OCI-LY3 (cell line): ENCODE measurements around the gene CHCHD5.

ENCODE experiments used
- H2AFZ ChIP-seq: fragments of 200-600, 300-600 bp; shearing (Covaris generic); 2 replicates; pipeline ENCODE4 v1.6.0; 2014; ENCODE audit warnings: antibody characterized with exemption, low read depth, low read length
- H3K27ac ChIP-seq: fragments of 200-600, 300-600 bp; sonication (generic); 2 replicates; pipeline ENCODE4 v1.5.1; 2014; ENCODE audit warnings: mild to moderate bottlenecking, low read length, moderate library complexity, mixed read lengths
- H3K27me3 ChIP-seq: fragments of 200-600, 300-600 bp; sonication (generic); 2 replicates; pipeline ENCODE4 v1.6.1; 2014; ENCODE audit warnings: low read depth, low read length, mixed read lengths
- H3K36me3 ChIP-seq: fragments of 200-600, 300-600 bp; sonication (generic); replicated peaks from 2 replicates; pipeline ENCODE3; 2014; ENCODE audit warnings: low read depth, low read length, mixed read lengths
- H3K4me1 ChIP-seq: fragments of 300-600, 200-600 bp; sonication (generic); 2 replicates; pipeline ENCODE4 v1.6.1; 2014; ENCODE audit warnings: low read length, mixed read lengths
- H3K4me2 ChIP-seq: fragments of 200-600, 300-600 bp; sonication (generic); 2 replicates; pipeline ENCODE4 v1.6.1; 2014; ENCODE audit warnings: low read length, mixed read lengths
- H3K4me3 ChIP-seq: fragments of 300-600, 200-600 bp; sonication (generic); 2 replicates; pipeline ENCODE4 v1.5.1; 2014; ENCODE audit warnings: antibody characterized with exemption, mild to moderate bottlenecking, low read length, moderate library complexity
- H3K79me2 ChIP-seq: fragments of 300-600, 200-600 bp; shearing (Covaris generic); 2 replicates; pipeline ENCODE4 v1.6.1; 2014; ENCODE audit warnings: mild to moderate bottlenecking, low read length, mixed read lengths
- H3K9ac ChIP-seq: fragments of 300-600, 200-600 bp; shearing (Covaris generic); 2 replicates; pipeline ENCODE4 v1.6.0; 2014; ENCODE audit warnings: mild to moderate bottlenecking, low read length, moderate library complexity
- H3K9me3 ChIP-seq: fragments of 200-600, 300-600 bp; shearing (Covaris generic); 2 replicates; pipeline ENCODE4 v1.6.1; 2014; ENCODE audit warnings: low read length, mixed read lengths; ENCODE audit not compliant: insufficient read depth
- H4K20me1 ChIP-seq: fragments of 200-600, 300-600 bp; sonication (generic); 2 replicates; pipeline ENCODE4 v1.6.1; 2016; ENCODE audit warnings: low read length, mixed read lengths; ENCODE audit not compliant: insufficient read depth
- CTCF ChIP-seq: fragments of 200-600, 300-600 bp; sonication (generic); IDR thresholded peaks from 2 replicates; pipeline ENCODE4 v1.5.1; 2014; ENCODE audit warnings: antibody characterized with exemption, low read length, low read depth
- EZH2phosphoT487 ChIP-seq: fragments of 200-600 bp; shearing (Covaris generic); IDR thresholded peaks from 2 replicates; pipeline ENCODE4 v1.6.1; 2018; ENCODE audit warnings: antibody characterized with exemption, mixed run types, low read depth

The CHCHD5 gene

GRCh38 chr2:112572005-112572404 lies 12.4 kb upstream of the CHCHD5 start:
- no peak overlapping the region for H3K4me2 ChIP-seq
- peaks cover 71% of the 10 kb centered on the region for H3K36me3 ChIP-seq
- no peaks in the 10 kb centered on the region for H3K9me3 ChIP-seq
- H2AFZ ChIP-seq, result no peak overlapping the region
- H3K79me2 ChIP-seq, result peaks cover 21% of the 10 kb centered on the region
- H3K4me1 ChIP-seq, result no peaks in the 10 kb centered on the region
- TF ChIP-seq EZH2phosphoT487 (no peak), CTCF (no peak)
- H3K27ac ChIP-seq, result no peak overlapping the region
- no peaks in the 10 kb centered on the region for H3K27me3 ChIP-seq
- H3K9ac ChIP-seq, result no peak overlapping the region
- no peak overlapping the region for H3K4me3 ChIP-seq
- no peaks in the 10 kb centered on the region for H4K20me1 ChIP-seq

- TF ChIP-seq CTCF (no peak), EZH2phosphoT487 (no peak)
- no peaks in the 10 kb centered on the region for H3K27me3 ChIP-seq
- H3K9me3 ChIP-seq, result no peaks in the 10 kb centered on the region
- peaks cover 37% of the 10 kb centered on the region for H3K36me3 ChIP-seq
- H3K4me3 ChIP-seq, result no peak overlapping the region
- H3K79me2 ChIP-seq, result peaks cover 36% of the 10 kb centered on the region
- H3K9ac ChIP-seq, result no peak overlapping the region
- no peak overlapping the region for H2AFZ ChIP-seq
- H4K20me1 ChIP-seq, result no peaks in the 10 kb centered on the region
- H3K27ac ChIP-seq, result no peak overlapping the region
- H3K4me1 ChIP-seq, result peaks cover 4% of the 10 kb centered on the region; the same call in 1 of the 2 replicates
- no peak overlapping the region for H3K4me2 ChIP-seq
Measured at GRCh38 chr2:112577756-112578155, 6.7 kb upstream of the CHCHD5 start.

- peaks cover 30% of the 10 kb centered on the region for H3K36me3 ChIP-seq
- no peak overlapping the region for H3K4me2 ChIP-seq
- H3K4me3 ChIP-seq, result no peak overlapping the region
- H2AFZ ChIP-seq, result no peak overlapping the region
- no peak overlapping the region for H3K9ac ChIP-seq
- peaks cover 39% of the 10 kb centered on the region for H3K79me2 ChIP-seq
- no peaks in the 10 kb centered on the region for H4K20me1 ChIP-seq
- H3K27me3 ChIP-seq, result no peaks in the 10 kb centered on the region
- H3K27ac ChIP-seq, result no peak overlapping the region
- H3K4me1 ChIP-seq, result peaks cover 10% of the 10 kb centered on the region
- H3K9me3 ChIP-seq, result no peaks in the 10 kb centered on the region
- no peak for TF ChIP-seq EZH2phosphoT487
- TF ChIP-seq CTCF, result no peak
Measured at GRCh38 chr2:112579241-112579640, 5.2 kb upstream of the CHCHD5 start.

- no peak overlapping the region for H2AFZ ChIP-seq
- H3K4me3 ChIP-seq, result no peak overlapping the region
- no peak overlapping the region for H3K9ac ChIP-seq
- no peaks in the 10 kb centered on the region for H3K9me3 ChIP-seq
- TF ChIP-seq CTCF (no peak), EZH2phosphoT487 (no peak)
- H3K79me2 ChIP-seq, result peaks cover 38% of the 10 kb centered on the region
- H3K4me2 ChIP-seq, result no peak overlapping the region
- no peaks in the 10 kb centered on the region for H4K20me1 ChIP-seq
- H3K4me1 ChIP-seq, result peaks cover 11% of the 10 kb centered on the region
- H3K36me3 ChIP-seq, result peaks cover 24% of the 10 kb centered on the region
- no peak overlapping the region for H3K27ac ChIP-seq
- no peaks in the 10 kb centered on the region for H3K27me3 ChIP-seq
Measured at GRCh38 chr2:112580084-112580483, 4.3 kb upstream of the CHCHD5 start.
